ENCODE measurements around the gene PRR15L.
A peak's percentile ranks its signal among the peaks of the same experiment; 100 is the strongest.

The PRR15L gene

DNA sequence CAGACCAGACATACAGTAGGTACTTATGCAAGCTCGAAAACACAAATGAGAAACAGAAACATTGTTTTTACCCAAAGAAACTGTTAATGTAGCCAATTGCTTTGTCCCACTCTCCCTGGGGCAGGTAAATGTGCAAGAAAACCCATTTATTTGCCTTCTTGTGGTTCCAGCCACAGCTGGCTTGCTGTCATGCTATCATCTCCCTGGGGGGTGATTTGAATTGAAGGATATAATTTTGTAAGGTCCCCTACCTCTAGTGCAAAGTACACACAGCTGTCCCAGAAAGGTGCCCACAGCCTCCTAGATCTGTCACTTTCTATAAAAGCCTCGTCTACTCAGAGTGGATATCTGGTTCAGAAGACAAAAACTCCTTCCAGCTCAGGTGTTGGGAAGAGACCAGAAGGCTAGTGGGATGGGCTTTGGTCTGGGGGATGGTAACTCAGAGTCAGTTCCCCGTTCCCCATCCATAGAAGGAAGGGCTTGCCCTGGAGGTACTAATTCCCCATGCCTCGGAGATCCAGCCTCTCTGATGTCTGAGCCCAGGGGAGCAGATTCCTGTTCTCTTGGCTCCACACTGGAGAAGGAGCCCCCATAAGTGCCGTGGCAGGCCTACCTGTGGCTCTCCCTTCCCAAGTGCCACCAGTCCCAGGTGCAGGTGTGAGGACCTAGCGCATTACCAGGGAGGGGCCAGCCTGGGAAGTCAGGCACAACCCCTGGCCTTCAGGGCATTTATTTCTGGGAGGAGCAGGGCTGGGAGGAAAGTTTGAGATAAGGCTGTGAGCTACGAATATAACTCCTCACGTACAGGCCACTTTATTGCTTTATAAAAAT lies 2.4 kb upstream of the PRR15L start:
- no peak for DNase-seq (ENCODE audit: low read depth in 2 of 2)

DNA sequence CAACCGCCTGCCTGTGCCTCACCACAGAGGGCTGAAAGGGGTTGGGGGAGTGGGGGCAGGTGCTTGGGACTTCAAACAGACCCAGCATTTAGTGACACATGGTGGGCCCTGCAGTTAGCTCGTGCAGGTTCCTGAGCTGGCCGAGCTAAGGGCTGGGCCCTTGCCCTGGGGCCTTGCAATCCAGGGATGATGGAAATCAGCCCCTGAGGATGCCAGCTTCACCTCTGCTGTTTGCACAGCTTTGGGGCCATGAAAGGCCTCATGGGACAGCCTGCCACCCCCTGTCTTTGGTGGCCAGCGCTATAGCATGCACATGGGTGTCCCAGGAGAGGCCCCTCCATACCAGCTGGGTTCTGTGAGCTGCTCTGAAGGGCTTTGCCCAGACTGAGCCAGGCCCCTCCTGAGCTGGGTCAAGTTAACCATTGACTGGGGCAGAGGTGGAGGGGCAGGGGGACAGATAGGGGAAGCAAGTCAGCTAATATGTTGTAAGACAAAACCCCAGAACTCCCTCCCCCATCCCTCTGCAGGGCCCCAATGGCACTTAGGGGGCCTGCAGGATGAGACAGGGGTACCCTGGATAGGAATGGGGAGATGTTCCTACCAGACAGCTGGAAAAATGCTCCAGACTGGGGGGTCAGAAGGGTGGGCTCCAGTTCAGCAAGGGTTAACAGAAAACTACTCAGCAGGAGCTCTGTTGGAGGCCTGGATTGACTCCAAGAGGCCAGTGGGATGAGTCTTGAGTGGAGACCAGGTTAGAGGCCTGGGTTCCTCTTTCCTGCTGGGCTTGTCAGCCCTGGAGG lies 692 bp downstream of the PRR15L start:
- DNase-seq (ENCODE audit: low read depth in 2 of 2): no peak

DNA sequence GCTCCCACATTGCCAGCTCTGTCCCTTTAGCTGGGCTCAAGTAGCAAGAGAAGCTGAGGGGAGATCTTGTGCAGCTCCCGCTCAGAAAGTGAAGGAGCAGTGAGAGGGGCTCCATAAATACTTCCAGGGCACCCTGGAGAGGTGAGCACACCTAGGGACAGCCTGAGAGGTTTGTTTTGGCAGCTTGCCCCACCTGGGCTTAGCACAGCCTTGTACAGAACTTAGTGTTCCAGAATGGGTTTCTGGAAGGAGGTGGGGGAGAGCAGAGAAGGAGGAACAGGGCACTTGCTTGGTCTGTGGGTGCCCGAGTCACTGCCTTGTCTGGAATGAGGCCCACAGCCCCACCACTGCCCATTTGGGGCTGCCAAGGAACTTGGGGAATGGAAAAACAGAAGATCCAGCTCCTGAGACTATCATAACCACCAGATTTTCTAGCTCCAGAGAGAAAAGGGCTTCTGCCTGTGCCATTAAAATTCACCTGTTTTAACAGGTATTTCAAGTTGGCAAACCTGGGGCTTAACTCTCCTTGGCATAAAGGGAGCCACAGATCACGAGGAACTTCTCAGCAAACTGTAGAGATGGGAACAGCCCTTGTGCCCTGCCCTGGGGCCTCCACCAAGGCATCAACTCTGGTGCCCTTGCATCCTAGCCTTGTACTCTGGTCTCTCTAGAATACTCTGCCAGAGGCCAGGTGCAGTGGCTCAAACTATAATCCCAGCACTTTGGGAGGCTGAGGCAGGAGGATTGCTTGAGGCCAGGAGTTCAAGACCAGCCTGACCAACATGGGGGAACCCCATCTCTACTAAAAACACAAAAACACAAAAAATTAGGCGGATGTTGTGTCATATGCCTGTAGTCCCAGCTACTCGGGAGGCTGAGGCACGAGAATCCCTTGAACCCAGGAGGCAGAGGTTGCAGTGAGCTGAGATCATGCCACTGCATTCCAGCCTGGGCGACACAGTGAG lies 1.9 kb downstream of the PRR15L start:
- no peak for DNase-seq (ENCODE audit: low read depth in 2 of 2)

DNA sequence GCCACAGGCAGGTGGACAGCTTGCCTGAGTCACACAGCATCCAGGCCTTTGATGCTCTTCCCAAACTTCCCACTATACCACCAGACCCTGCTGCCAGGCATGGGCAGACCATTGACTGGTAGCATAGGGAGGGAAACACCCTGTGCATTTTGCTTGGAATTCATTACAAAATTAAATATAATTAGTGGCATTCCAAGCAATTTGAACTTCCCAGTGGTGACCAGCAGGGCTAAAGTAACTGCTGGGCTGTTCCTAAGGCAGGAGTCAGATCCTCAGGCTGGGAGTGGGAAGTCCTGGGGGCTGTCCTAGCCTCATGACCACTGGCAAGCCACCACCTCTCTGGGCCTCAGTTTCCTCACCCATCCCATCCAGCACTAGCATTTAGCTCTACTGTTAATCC lies 3.8 kb downstream of the PRR15L start:
- no peak for DNase-seq (ENCODE audit: low read depth in 2 of 2)

GRCh38 chr17:47952171-47953021 lies 5.3 kb downstream of the PRR15L start:
- DNase-seq (ENCODE audit: low read depth in 2 of 2): no peak

DNA sequence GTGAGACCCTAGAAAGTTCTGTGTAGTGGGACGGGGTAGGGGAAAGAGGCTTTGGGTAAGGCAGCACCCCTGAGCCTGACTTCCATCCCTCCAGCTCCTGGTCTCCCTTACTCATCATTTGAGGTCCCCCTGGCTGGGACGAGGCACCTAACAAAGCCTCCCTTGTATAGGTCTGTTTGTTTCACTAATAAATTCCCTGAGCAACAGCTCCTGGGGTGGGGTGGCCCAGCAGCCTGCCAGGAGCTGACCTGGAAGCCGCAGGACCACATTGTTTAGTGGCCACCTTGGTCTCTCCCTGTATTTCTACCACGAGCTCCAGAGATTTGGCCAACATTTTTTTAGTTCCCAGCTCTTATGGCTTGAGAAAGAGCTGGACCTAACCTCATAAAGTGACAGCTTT lies 7.2 kb downstream of the PRR15L start:
- DNase-seq (ENCODE audit: low read depth in 2 of 2): no peak

- DNase-seq (ENCODE audit: low read depth in 2 of 2): no peak
Observed at GRCh38 chr17:47949946-47950345, 7.7 kb downstream of the PRR15L start.

DNA sequence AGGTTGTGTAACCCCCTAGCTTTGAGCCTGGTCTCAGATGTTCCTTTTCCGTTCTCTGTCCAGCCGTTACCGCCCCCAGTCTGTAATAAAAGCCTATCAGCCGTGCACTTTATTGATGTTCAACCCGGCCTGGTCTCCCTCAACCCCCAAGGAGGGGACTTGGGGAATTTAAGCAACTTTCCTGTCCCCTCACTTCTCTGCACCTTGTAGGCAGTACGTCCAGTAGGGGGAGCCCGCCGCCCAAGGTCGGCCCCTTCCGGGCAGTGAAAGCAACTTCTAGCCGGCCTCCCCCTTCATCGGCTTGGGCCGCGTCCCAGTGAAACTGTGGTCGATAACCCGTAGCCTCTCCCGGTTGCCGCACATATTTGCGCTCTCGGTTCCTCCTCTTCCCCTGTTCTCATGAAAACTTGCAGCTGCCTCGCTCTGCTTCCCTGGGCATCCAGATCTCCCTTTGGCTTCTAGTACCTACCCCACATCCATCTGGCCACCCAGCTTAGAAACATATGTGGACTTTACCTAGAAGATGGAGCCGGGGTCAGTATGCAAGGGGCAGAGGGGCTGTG lies 8.4 kb downstream of the PRR15L start:
- peak; percentile 55 to 69 for DNase-seq (ENCODE audit: low read depth in 2 of 2)

- no peak for DNase-seq (ENCODE audit: low read depth in 2 of 2)
Observed at GRCh38 chr17:47948706-47949196, 8.9 kb downstream of the PRR15L start.

- DNase-seq (ENCODE audit: low read depth in 2 of 2): peak; percentile 37 to 45
Observed at GRCh38 chr17:47946929-47947397, 10.7 kb downstream of the PRR15L start.

DNA sequence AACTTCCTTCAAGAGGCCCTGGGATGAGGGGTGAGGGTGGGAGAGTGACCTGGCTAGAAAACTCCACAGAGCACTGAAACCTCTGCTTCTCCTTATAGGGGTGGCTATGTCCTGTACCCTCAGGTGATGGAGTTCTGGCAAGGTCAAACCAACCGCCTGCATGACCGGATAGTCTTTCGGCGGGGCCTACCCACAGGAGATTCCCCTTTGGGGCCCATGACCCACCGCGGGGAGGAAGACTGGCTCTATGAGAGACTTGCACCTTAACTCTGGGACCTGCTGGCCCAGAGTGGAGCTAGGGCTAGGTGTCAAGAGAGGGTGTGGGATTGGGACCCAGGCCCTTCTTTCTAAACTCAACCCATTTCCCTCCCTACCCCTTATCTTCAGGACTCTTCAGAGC lies 11.2 kb downstream of the PRR15L start:
- DNase-seq (ENCODE audit: low read depth in 2 of 2): no peak

GRCh38 chr17:47945529-47946508 lies 11.9 kb downstream of the PRR15L start:
- DNase-seq (ENCODE audit: low read depth in 2 of 2): no peak

DNA sequence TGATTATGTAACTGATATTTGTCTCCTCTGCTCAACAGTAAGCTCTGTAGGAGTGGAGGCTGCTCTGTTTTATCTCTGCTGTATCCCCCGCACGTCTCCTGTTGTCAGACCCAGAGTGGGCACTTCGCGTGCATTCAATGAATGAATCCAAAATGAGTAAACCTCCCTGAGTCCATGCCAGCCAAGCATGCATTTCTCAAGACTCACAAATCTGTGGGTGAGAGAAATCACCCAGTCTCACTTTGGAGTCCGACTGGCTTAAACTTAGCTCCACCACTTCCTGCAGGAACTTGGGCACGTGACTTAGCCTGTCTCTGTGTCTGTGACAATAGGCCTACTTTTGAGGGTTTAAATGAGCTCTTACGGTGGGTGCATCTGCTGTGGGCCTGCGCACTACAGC lies 12.6 kb downstream of the PRR15L start:
- DNase-seq (ENCODE audit: low read depth in 2 of 2): no peak

- DNase-seq (ENCODE audit: low read depth in 2 of 2): no peak
Observed at GRCh38 chr17:47942568-47942967, 15.1 kb downstream of the PRR15L start.

DNA sequence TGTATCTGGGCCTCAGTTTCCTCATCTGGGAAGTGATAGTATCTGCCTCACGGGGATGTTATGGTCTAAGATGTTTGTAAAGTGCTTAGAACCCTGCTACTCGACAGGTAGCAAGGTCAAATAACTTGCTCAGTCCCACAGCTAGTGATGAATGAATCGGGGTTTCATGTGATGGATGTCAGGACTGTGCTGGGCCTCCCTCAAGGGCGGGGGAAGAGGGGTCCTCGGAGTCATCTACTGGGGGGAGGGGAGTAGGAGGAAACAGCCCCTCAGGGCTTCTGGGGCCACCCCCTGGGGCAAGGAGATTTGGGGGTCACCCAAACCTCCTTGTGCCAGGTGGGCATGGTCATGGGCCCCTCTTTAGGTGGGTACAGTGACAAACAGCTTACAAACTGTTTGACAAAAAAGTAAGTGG lies 15.6 kb downstream of the PRR15L start:
- no peak for DNase-seq (ENCODE audit: low read depth in 2 of 2)

GRCh38 chr17:47941246-47942095 lies 16.2 kb downstream of the PRR15L start, which contains the start of gene PNPO:
TSS of gene PNPO (plus strand) at chr17:47941571. CDS start at chr17:47941676, 105 bp downstream.
- DNase-seq (ENCODE audit: low read depth in 2 of 2): peak; percentile 81 to 83

GRCh38 chr17:47937941-47938340 lies 19.7 kb downstream of the PRR15L start:
- no peak for DNase-seq (ENCODE audit: low read depth in 2 of 2)

- DNase-seq (ENCODE audit: low read depth in 2 of 2): no peak
Observed at GRCh38 chr17:47935961-47936360, 21.7 kb downstream of the PRR15L start.
